ENCODE measurements around the gene HPN.
A peak's percentile ranks its signal among the peaks of the same experiment; 100 is the strongest.
"Not testable (repeated sequence)": the region's sequence is repeated elsewhere in the genome, so short reads cannot be mapped to it uniquely, and the experiment has no call there.

HPN gene

DNA sequence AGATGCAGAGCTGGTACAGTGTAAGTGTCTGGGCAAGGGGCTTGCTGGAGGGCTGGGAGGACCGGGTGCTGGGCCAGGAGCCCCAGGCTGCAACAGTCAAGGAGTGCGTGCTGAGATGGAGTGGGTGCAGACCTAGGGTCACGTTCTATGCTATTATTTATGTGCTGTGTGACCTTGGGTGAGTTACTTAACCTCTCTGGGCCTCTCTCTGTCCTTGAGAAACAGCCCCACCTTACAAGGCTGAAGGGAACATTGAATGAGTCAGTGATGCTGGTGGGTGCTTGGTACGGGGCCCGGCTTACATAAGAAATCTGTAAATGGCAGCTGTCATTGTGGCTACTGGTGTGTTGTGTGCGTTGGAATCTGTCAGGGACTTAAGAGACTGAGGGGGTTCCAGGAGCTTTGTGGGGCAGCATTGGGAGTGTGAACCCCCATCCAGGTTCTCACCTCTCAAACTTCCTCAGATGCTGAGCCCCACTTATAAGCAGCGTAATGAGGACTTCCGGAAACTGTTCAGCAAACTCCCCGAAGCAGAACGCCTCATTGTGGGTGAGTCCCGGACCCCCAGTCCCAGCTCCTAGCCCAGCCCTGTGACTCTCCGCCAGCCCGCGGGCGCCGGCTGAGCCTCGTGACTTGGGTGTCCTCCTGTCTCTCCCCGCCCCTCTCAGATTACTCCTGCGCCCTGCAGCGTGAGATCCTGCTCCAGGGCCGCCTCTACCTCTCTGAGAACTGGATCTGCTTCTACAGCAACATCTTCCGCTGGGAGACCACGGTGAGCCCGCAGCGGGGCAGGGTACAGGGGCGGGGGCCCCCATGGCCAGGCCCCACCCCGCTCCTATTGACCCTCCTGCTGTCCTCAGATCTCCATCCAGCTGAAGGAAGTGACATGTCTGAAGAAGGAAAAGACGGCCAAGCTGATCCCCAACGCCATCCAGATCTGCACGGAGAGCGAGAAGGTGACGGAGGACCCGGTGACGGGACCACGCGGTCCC lies 31.8 kb upstream of the HPN start:
- no peak for DNase-seq (ENCODE audit: low spot score)

DNA sequence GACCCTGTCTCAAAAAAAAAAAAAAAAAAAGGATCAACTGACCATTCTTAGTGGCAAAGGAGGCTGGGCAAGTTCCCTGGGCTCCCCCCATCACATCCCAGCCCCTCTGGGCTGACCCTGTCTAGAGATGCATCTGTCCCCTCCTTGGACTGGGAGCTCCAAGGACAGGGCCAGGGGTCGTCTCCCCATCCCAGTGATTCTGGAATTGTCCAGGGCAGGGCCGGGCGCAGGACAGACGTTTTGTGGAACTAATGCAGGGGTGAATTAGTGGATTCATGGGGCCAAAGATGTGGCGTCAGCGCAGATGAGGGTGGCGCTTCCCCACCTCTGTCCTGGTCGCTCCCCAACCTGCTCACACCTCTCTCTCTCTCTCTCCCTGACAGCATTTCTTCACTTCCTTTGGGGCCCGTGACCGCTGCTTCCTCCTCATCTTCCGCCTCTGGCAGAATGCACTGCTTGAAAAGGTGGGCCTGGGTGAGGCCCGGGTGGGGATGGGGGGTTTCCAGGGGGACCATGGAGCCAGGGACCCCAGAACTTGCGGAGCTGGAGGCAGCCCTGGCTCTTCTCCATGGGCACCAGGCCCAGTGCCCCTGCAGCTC lies 30.3 kb upstream of the HPN start:
- no peak for DNase-seq (ENCODE audit: low spot score)

DNA sequence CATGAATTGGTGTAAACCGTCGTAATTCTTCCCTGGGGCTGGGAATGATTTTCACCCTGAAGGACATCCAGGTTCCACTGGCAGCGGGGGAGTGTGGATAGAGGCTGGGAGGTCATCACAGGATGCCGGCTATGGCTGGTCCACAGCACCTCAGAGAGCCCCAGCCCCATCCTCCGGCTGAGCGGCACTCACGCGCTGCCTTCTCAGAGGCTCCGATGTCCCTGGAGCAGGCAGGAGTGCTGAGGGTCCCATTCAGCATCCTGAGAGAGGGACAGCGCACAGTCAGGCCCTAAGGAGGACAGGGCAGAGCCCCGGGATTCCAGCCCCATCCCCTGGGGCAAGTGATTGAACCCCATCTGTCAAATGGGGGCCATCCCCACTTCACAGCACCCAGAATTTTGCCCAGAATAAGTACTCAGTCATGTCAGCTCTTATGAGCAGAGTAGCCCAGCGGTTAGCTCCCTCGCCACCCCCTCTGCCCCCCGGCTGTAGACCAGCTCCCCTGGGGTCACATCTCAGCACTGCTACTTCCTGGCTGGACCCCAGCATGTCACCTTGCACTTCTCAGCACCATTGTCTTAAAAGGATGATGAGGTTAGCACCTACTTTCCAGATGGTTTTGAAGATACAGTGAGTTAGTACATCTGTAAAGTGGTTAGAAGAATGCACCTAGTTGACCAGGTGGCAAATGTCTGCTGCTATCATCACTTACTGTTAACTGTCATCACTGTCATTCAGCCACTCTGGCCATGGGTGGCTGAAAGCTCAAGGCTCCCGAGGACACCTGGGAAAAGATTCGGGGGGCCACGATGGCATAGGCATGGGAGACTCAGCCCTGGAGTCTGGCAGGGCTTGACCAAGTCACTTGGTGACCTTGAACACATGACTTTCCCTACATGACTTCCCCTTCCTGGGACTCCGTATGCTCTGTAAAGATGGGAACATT lies 29.5 kb upstream of the HPN start:
- no peak for DNase-seq (ENCODE audit: low spot score)

DNA sequence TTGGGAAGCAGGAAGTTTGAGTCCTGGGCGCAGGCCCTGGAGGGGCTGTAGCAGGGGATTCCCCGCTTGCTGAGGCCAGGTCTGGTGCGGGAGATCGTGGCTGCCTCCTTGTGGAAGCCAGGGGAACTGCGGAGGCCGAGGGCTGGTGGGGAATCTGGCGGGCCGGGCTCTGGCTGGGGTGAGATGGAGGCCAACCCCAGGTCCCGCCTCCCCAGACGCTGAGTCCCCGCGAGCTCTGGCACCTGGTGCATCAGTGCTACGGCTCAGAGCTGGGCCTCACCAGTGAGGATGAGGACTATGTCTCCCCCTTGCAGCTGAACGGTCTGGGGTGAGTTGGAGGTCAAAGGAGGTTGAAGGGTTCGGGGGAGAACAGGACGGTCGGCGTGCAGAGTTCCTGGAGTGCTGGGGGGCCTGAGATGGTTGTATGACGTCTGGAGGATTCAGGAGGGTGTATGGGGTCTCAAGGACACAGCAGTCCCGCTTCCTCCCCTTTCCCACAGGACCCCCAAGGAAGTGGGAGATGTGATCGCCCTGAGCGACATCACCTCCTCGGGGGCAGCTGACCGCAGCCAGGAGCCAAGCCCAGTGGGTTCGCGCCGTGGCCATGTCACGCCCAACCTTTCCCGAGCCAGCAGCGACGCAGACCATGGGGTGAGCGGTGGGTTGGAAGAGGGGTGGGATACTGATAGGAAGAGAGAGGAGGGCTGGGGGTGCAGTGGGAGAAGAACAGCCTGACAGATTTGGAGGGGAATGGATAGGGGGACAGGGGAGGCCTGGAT lies 28.3 kb upstream of the HPN start:
- peak; percentile 63 for DNase-seq (ENCODE audit: low spot score)

GRCh38 chr19:35013820-35014754 lies 27.4 kb upstream of the HPN start:
- DNase-seq (ENCODE audit: low spot score) = no peak

GRCh38 chr19:35014774-35015173 lies 26.7 kb upstream of the HPN start:
- not testable (repeated sequence) for DNase-seq (ENCODE audit: low spot score)

DNA sequence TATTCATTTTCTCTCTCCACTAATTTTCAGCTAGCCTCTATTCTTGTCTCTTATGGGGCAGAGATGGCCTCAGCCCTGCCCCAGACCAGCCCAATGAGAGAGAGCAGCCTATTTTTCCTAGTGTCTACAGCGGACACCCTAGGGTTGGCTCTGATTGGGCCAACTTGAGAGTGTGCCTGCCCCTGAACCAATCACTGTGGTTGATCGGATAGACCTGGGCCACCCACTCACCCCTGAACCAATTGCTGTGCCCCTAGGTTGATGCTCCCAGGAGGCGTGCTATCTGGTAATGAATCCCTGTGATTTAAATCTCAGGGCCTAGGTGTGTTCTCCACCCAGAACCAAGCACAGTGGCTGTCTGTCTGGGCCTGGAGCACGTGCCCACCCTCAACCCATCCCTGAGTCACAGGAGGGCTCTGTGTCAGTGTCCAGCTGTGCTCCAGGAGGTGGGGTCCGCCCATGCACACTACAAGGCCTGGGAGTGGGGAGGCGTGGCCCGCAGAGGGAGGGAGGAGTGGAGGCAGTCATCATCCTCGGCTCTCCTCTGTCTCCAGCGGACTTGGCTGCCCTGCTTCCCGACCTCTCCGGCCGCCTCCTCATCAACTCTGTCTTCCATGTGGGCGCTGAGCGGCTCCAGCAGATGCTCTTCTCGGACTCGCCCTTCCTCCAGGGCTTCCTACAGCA lies 26.1 kb upstream of the HPN start:
- peak; percentile 16 for DNase-seq (ENCODE audit: low spot score)

- DNase-seq (ENCODE audit: low spot score) = no peak
These were observed 25.6 kb upstream of the HPN start for GRCh38 chr19:35015954-35016351.

GRCh38 chr19:35017507-35017906 lies 24.0 kb upstream of the HPN start:
- no peak for DNase-seq (ENCODE audit: low spot score)

- no peak for DNase-seq (ENCODE audit: low spot score)
These were observed 23.1 kb upstream of the HPN start for GRCh38 chr19:35018379-35018778.

- DNase-seq (ENCODE audit: low spot score) = no peak
These were observed 22.4 kb upstream of the HPN start for GRCh38 chr19:35019144-35019543.

GRCh38 chr19:35021016-35021415 lies 20.5 kb upstream of the HPN start:
- no peak for DNase-seq (ENCODE audit: low spot score)

- no peak for DNase-seq (ENCODE audit: low spot score)
These were observed 19.9 kb upstream of the HPN start for GRCh38 chr19:35021596-35021995.

DNA sequence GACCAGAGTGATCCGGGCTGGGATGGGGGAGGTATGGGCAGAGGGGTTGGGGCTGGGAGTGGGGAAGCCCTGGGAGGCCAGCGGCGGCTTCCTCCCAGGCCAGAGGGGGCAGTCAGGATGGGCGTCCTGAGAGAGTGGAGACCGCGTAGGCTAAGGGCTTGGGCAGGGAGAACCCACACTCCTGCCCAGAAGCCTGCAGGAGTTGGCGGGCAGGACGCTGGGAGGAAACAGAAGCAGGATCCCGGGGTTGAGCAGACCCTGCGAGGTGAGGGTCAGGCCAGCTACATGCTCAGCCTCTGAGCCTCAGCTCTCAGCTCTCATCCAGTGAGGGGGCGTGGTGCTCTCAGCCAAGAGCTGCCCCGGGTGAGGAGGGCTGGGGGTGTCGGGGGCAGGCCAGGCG lies 19.1 kb upstream of the HPN start:
- DNase-seq (ENCODE audit: low spot score) = no peak

DNA sequence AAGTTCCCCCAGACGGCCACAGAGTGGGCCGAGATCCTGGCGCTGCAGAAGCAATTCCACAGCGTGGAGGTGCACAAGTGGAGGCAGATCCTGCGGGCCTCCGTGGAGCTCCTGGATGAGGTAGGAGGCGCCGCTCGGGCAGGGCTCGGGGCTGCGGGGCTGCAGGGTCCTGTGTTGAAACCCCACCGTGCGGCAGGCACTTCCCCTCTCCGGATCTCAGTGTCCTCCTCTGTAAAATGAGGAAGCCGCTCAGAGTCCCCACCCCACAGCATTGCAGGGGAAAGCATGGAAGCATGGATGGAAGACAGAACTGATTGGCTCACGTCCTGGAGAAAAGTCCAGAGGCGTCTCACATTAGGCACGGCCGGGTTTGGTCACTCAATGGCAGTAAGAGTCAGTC lies 18.1 kb upstream of the HPN start:
- DNase-seq (ENCODE audit: low spot score) = no peak

DNA sequence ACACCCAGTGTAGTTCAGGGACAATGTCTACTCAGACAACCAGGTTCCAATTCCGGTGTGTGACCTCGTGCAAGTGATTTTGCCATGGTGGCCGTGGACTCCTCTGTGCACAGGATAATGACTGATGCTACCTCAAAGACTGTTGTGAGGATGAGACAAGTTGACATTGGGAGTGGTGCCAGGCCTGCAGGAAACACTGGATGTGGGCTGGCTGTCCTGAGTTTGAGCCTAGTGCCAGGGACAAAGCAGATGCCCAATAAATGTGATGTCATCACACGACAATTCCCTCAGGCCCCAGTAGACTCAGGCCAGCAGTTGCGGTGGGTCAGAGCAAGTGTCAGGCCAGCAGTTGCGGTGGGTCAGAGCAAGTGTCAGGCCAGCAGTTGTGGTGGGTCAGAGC lies 17.4 kb upstream of the HPN start:
- DNase-seq (ENCODE audit: low spot score) = no peak

GRCh38 chr19:35025969-35026368 lies 15.6 kb upstream of the HPN start:
- no peak for DNase-seq (ENCODE audit: low spot score)

- no peak for DNase-seq (ENCODE audit: low spot score)
These were observed 15.1 kb upstream of the HPN start for GRCh38 chr19:35026418-35026817.

GRCh38 chr19:35027009-35027408 lies 14.5 kb upstream of the HPN start:
- DNase-seq (ENCODE audit: low spot score) = no peak
